ENCODE measurements around the gene SPRYD7. TPM values are rescaled to one million over a fixed set of nuclear protein-coding genes. Genes with fewer than 3 reads are reported as not detected.

The SPRYD7 gene
- total and polyA plus RNA-seq, 2 of the 8 experiments (the other 6 are each of a cell fraction or from before 2014, with no cell fraction given) = 1.1 to 3.1 TPM

DNA sequence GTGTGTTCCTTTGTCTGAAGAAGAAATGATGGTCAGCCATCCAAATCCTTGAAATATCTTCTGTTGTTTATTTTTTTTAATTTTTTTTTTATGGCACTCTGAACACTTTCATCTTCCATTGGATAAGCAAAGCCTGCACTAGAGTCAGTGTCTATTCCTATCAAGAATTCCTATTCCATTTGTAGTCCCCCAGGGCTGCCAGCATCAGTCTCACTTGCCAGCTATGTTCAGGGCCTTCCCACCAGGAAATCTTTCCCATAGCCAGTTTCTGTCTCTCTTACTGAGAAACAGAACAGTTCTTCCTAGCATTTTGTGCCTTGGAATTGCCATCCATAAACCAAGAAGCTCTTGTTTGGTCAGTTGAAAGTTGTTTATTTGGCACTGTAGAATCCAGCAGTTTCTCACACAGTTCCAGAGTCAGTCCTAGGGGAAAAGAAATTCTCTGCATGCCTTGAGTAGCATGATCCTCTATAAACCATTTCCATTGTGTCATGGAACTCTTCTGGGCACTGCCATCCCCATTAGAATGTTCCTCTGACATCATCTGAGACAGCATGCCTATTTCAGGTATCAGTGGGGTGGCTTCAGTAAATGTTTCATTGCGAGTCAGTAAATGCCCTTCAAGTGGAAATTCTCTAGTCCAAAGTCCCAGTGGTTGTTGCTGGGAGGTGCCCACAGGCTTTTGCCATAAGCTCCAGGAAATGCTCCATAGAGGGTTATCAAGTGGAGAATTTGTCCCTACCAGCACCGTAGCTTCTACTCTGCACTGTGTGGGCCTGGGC lies 18.7 kb upstream of the SPRYD7 start (continued):
- TF ChIP-seq, protein P1, sequence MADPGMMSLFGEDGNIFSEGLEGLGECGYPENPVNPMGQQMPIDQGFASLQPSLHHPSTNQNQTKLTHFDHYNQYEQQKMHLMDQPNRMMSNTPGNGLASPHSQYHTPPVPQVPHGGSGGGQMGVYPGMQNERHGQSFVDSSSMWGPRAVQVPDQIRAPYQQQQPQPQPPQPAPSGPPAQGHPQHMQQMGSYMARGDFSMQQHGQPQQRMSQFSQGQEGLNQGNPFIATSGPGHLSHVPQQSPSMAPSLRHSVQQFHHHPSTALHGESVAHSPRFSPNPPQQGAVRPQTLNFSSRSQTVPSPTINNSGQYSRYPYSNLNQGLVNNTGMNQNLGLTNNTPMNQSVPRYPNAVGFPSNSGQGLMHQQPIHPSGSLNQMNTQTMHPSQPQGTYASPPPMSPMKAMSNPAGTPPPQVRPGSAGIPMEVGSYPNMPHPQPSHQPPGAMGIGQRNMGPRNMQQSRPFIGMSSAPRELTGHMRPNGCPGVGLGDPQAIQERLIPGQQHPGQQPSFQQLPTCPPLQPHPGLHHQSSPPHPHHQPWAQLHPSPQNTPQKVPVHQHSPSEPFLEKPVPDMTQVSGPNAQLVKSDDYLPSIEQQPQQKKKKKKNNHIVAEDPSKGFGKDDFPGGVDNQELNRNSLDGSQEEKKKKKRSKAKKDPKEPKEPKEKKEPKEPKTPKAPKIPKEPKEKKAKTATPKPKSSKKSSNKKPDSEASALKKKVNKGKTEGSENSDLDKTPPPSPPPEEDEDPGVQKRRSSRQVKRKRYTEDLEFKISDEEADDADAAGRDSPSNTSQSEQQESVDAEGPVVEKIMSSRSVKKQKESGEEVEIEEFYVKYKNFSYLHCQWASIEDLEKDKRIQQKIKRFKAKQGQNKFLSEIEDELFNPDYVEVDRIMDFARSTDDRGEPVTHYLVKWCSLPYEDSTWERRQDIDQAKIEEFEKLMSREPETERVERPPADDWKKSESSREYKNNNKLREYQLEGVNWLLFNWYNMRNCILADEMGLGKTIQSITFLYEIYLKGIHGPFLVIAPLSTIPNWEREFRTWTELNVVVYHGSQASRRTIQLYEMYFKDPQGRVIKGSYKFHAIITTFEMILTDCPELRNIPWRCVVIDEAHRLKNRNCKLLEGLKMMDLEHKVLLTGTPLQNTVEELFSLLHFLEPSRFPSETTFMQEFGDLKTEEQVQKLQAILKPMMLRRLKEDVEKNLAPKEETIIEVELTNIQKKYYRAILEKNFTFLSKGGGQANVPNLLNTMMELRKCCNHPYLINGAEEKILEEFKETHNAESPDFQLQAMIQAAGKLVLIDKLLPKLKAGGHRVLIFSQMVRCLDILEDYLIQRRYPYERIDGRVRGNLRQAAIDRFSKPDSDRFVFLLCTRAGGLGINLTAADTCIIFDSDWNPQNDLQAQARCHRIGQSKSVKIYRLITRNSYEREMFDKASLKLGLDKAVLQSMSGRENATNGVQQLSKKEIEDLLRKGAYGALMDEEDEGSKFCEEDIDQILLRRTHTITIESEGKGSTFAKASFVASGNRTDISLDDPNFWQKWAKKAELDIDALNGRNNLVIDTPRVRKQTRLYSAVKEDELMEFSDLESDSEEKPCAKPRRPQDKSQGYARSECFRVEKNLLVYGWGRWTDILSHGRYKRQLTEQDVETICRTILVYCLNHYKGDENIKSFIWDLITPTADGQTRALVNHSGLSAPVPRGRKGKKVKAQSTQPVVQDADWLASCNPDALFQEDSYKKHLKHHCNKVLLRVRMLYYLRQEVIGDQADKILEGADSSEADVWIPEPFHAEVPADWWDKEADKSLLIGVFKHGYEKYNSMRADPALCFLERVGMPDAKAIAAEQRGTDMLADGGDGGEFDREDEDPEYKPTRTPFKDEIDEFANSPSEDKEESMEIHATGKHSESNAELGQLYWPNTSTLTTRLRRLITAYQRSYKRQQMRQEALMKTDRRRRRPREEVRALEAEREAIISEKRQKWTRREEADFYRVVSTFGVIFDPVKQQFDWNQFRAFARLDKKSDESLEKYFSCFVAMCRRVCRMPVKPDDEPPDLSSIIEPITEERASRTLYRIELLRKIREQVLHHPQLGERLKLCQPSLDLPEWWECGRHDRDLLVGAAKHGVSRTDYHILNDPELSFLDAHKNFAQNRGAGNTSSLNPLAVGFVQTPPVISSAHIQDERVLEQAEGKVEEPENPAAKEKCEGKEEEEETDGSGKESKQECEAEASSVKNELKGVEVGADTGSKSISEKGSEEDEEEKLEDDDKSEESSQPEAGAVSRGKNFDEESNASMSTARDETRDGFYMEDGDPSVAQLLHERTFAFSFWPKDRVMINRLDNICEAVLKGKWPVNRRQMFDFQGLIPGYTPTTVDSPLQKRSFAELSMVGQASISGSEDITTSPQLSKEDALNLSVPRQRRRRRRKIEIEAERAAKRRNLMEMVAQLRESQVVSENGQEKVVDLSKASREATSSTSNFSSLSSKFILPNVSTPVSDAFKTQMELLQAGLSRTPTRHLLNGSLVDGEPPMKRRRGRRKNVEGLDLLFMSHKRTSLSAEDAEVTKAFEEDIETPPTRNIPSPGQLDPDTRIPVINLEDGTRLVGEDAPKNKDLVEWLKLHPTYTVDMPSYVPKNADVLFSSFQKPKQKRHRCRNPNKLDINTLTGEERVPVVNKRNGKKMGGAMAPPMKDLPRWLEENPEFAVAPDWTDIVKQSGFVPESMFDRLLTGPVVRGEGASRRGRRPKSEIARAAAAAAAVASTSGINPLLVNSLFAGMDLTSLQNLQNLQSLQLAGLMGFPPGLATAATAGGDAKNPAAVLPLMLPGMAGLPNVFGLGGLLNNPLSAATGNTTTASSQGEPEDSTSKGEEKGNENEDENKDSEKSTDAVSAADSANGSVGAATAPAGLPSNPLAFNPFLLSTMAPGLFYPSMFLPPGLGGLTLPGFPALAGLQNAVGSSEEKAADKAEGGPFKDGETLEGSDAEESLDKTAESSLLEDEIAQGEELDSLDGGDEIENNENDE (IDR thresholded peaks at IDR 0.05; ENCODE audit: insufficient replicate concordance, low read length) = no peak
- TF ChIP-seq CTBP2 (IDR thresholded peaks at IDR 0.05; ENCODE audit: borderline replicate concordance, insufficient read depth, insufficient read length, low read length) (no peak), SUZ12 (IDR thresholded peaks at IDR 0.05; ENCODE audit: low read length) (no peak)
- TF ChIP-seq, protein P2, sequence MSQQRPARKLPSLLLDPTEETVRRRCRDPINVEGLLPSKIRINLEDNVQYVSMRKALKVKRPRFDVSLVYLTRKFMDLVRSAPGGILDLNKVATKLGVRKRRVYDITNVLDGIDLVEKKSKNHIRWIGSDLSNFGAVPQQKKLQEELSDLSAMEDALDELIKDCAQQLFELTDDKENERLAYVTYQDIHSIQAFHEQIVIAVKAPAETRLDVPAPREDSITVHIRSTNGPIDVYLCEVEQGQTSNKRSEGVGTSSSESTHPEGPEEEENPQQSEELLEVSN (IDR thresholded peaks at IDR 0.05) = no peak

Data from H1 (cell line).